Caco-2 (cell line): ENCODE data around the gene PHLPP1. TPM values are rescaled to one million over a fixed set of nuclear protein-coding genes. Genes with fewer than 3 reads are reported as not detected.

Experiments used
- BruUV-seq: library from RNA; stranded (reverse); fragments of 400-500 nt; replicated peaks from 2 replicates; lab custom pipeline; 2021; lab: Mats Ljungman, UMichigan
- CTCF ChIA-PET: fragments of 300-600 bp; sonication (Branson Sonifier 250); formaldehyde crosslinking; loops from one replicate; lab custom pipeline; 2022; ENCODE audit warnings: antibody characterized with exemption; lab: Charles Lee
- POLR2A ChIA-PET: fragments of 300-600 bp; sonication (Branson Sonifier 250); formaldehyde crosslinking; loops from one replicate; lab custom pipeline; 2022; ENCODE audit warnings: antibody characterized with exemption; lab: Charles Lee
- DNase-seq, 2 experiments: peaks; one replicate each; pipeline versions ENCODE4 v3.0.0 to v3.0.0-alpha.2; 2020 to 2022
- H3K27me3 ChIP-seq: replicated peaks from 2 replicates; pipeline ENCODE4 v1.6.0; 2011; ENCODE audit warnings: low read length; ENCODE audit not compliant: control insufficient read depth, insufficient read depth
- H3K36me3 ChIP-seq: 2 replicates; pipeline ENCODE4 v1.5.1; 2011; ENCODE audit warnings: low read length; ENCODE audit not compliant: control insufficient read depth, insufficient read depth
- H3K4me1 ChIP-seq: fragments of 250-450 bp; sonication (Bioruptor Pico); 2 replicates; pipeline ENCODE4 v1.5.1; 2020; ENCODE audit warnings: mild to moderate bottlenecking
- H3K4me3 ChIP-seq: 2 replicates; pipeline ENCODE4 v1.5.1; 2011; ENCODE audit warnings: low read depth, mild to moderate bottlenecking, control low read depth, low read length
- H3K9me3 ChIP-seq: fragments of 250-450 bp; sonication (Bioruptor Pico); 2 replicates; pipeline ENCODE4 v1.5.1; 2020; ENCODE audit warnings: mild to moderate bottlenecking, moderate library complexity
- H3K27ac Mint-ChIP-seq: one replicate; pipeline ENCODE4 v1.8.0; 2022; ENCODE audit warnings: mixed read lengths; ENCODE audit not compliant: unreplicated experiment
- H3K27me3 Mint-ChIP-seq: one replicate; pipeline ENCODE4 v1.8.0; 2022; ENCODE audit warnings: mixed read lengths; ENCODE audit not compliant: insufficient read depth, unreplicated experiment
- H3K36me3 Mint-ChIP-seq: one replicate; pipeline ENCODE4 v1.8.0; 2022; ENCODE audit warnings: mild to moderate bottlenecking, mixed read lengths; ENCODE audit not compliant: insufficient read depth, unreplicated experiment
- H3K4me1 Mint-ChIP-seq: one replicate; pipeline ENCODE4 v1.8.0; 2022; ENCODE audit warnings: low read depth, mixed read lengths; ENCODE audit not compliant: unreplicated experiment
- H3K4me3 Mint-ChIP-seq: one replicate; pipeline ENCODE4 v1.8.0; 2022; ENCODE audit warnings: mild to moderate bottlenecking, moderate library complexity, mixed read lengths; ENCODE audit not compliant: unreplicated experiment
- H3K9me3 Mint-ChIP-seq: one replicate; pipeline ENCODE4 v1.8.0; 2022; ENCODE audit warnings: mixed read lengths; ENCODE audit not compliant: unreplicated experiment
- intact Hi-C: fragments of 100-400 bp; cut with micrococcal nuclease; formaldehyde crosslinking; loops from one replicate; pipeline ENCODE4 v1.10.0; 2022; ENCODE audit not compliant: unreplicated experiment
- total RNA-seq: library from RNA; stranded (reverse); gene quantifications from 2 replicates; pipeline ENCODE4 v1.2.3, GENCODE V29; 2022
- TF ChIP-seq, protein P1 (sequence below), 2 experiments: fragments of 200-600 bp in 1 of 2; IDR thresholded peaks; 1 replicate in 1 of 2; 2 replicates in 1 of 2; pipeline versions ENCODE4 v1.5.1 to v1.8.0; 2011 to 2022; ENCODE audit warnings: antibody characterized with exemption in 1 of 2, control low read depth in 1 of 2, inconsistent platforms in 1 of 2, low read depth in 1 of 2, low read length in 1 of 2, mild to moderate bottlenecking in 1 of 2, moderate library complexity in 1 of 2; ENCODE audit not compliant: insufficient read depth in 1 of 2, severe bottlenecking in 1 of 2, unreplicated experiment in 1 of 2

The PHLPP1 gene
- total RNA-seq, 1 experiment from 2014 or later = 20.1 TPM

DNA sequence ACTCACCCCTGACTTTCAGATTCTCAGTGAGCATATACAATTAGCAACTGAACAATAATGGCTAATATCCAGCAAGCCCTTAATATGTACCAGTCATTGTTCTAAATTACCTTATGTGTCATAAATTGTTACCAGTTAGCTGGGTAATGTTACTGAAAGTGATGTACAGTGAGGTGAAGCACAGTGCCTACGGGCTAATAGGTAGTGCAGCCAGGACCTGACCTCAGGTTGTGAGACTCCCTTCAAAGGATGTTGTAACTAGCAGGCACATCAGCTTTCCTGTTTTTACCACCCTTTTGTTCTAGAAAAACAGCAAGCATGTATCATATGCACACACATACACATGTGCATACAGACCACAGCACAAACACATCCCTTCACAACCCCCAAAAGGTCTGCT lies 258.3 kb downstream of the PHLPP1 start:
- CTCF ChIA-PET = no interaction called here
- no peaks in the 10 kb centered on the region for H3K4me1 Mint-ChIP-seq
- peaks cover 32% of the 10 kb centered on the region for H3K36me3 Mint-ChIP-seq
- Histone ChIP-seq H3K9me3 (no peaks in the 10 kb centered on the region), H3K27me3 (no peaks in the 10 kb centered on the region), H3K36me3 (no peaks in the 10 kb centered on the region), H3K4me3 (no peak overlapping the region), H3K4me1 (no peaks in the 10 kb centered on the region)
- TF ChIP-seq, protein P1, sequence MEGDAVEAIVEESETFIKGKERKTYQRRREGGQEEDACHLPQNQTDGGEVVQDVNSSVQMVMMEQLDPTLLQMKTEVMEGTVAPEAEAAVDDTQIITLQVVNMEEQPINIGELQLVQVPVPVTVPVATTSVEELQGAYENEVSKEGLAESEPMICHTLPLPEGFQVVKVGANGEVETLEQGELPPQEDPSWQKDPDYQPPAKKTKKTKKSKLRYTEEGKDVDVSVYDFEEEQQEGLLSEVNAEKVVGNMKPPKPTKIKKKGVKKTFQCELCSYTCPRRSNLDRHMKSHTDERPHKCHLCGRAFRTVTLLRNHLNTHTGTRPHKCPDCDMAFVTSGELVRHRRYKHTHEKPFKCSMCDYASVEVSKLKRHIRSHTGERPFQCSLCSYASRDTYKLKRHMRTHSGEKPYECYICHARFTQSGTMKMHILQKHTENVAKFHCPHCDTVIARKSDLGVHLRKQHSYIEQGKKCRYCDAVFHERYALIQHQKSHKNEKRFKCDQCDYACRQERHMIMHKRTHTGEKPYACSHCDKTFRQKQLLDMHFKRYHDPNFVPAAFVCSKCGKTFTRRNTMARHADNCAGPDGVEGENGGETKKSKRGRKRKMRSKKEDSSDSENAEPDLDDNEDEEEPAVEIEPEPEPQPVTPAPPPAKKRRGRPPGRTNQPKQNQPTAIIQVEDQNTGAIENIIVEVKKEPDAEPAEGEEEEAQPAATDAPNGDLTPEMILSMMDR (IDR thresholded peaks at IDR 0.05; ENCODE audit: insufficient read depth in 1 of 2, low read depth in 1 of 2, low read length in 1 of 2, severe bottlenecking in 1 of 2, unreplicated experiment in 1 of 2) = no peak
- no peaks in the 10 kb centered on the region for H3K27me3 Mint-ChIP-seq
- no peak overlapping the region for H3K27ac Mint-ChIP-seq
- POLR2A ChIA-PET = no interaction called here
- BruUV-seq = no TSS peak
- DNase-seq = no peak
- H3K9me3 Mint-ChIP-seq = no peaks in the 10 kb centered on the region
- H3K4me3 Mint-ChIP-seq = no peak overlapping the region
- intact Hi-C loops = no loop called here

DNA sequence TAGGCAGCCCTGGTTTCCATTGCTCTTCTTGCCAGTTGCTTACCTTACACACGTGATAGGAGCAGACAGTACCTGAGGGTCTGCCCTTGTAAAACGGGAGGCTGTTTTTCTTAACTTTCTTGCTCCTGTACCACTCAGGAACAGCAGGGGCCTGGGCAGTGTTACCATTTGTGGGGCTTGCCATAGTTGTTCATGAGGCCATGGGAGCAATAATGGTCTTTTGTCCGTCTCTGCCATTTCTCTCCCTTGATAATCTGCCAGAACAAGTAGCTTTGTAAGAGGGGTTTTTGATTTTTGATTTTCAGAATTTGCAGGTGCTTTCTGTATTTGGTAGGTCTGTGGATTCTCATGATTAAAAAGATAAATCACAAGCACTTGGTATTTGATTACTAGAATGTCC lies 259.0 kb downstream of the PHLPP1 start:
- no peaks in the 10 kb centered on the region for H3K27me3 ChIP-seq
- no peaks in the 10 kb centered on the region for H3K36me3 ChIP-seq
- Mint-ChIP-seq H3K27ac (no peak overlapping the region), H3K9me3 (no peaks in the 10 kb centered on the region), H3K4me1 (no peaks in the 10 kb centered on the region), H3K27me3 (no peaks in the 10 kb centered on the region), H3K36me3 (peaks cover 35% of the 10 kb centered on the region), H3K4me3 (no peak overlapping the region)
- intact Hi-C loops = no loop called here
- POLR2A ChIA-PET = no interaction called here
- BruUV-seq = no TSS peak
- H3K9me3 ChIP-seq = no peaks in the 10 kb centered on the region
- DNase-seq = no peak
- H3K4me1 ChIP-seq = no peaks in the 10 kb centered on the region
- no peak overlapping the region for H3K4me3 ChIP-seq
- TF ChIP-seq, protein P1 (IDR thresholded peaks at IDR 0.05; ENCODE audit: insufficient read depth in 1 of 2, low read depth in 1 of 2, low read length in 1 of 2, severe bottlenecking in 1 of 2, unreplicated experiment in 1 of 2) = no peak
- CTCF ChIA-PET = no interaction called here

DNA sequence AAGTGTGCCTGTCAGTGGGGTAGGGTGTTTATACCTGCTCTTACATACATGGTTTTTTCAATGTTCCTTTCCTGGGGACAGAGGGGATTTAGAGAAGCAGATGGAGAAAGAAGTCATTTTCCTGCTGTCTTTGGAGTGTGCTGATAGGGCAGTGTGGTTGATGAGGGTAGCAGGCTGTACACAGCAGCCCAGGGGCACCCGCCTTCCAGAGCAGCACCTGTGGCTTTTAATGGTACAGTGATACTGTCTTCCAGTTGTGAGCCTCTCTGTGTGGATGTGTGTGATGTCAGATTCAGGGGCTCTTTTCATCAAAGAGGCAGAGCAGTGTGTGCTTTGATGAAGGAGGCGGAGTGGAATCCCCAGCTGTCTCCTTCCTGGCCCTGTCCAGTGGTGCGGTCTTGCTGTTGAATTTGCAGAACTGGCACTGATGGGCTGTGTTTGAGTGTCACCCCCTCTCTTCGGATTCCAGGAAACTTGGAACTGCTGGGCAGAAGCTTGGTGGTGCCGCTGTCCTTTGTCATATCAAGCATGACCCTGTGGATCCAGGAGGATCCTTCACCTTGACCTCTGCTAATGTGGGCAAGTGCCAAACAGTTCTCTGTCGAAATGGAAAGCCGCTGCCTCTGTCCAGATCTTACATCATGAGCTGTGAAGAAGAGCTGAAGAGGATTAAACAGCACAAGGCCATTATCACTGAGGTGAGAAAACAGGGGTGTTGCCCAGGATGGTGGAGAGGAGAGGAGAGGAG lies 259.8 kb downstream of the PHLPP1 start:
- H3K36me3 ChIP-seq = no peaks in the 10 kb centered on the region
- H3K9me3 ChIP-seq = no peaks in the 10 kb centered on the region
- CTCF ChIA-PET = no interaction called here
- intact Hi-C loops = no loop called here
- no peaks in the 10 kb centered on the region for H3K4me1 ChIP-seq
- TF ChIP-seq, protein P1 (IDR thresholded peaks at IDR 0.05; ENCODE audit: insufficient read depth in 1 of 2, low read depth in 1 of 2, low read length in 1 of 2, severe bottlenecking in 1 of 2, unreplicated experiment in 1 of 2) = no peak
- POLR2A ChIA-PET = no interaction called here
- no peak for DNase-seq
- Mint-ChIP-seq H3K9me3 (no peaks in the 10 kb centered on the region), H3K4me3 (no peak overlapping the region), H3K4me1 (no peaks in the 10 kb centered on the region), H3K27me3 (no peaks in the 10 kb centered on the region), H3K36me3 (peaks cover 38% of the 10 kb centered on the region), H3K27ac (no peak overlapping the region)
- no peak overlapping the region for H3K4me3 ChIP-seq
- H3K27me3 ChIP-seq = no peaks in the 10 kb centered on the region
- no TSS peak for BruUV-seq
